Testis (tissue), 3 donors: ENCODE measurements around the gene MMP23B. TPM values are rescaled to one million over a fixed set of nuclear protein-coding genes. Genes with fewer than 3 reads are reported as not detected.

Source experiments
- DNase-seq: peaks from one replicate; pipeline ENCODE4 v3.0.0-alpha.2; 2019
- H3K27ac ChIP-seq, 2 donors: fragments of 200-600 bp; sonication (generic); one replicate each; pipeline ENCODE4 v1.5.1; 2019
- H3K27me3 ChIP-seq: fragments of 200-600 bp; sonication (generic); one replicate; pipeline ENCODE4 v1.5.1; 2019
- H3K36me3 ChIP-seq: fragments of 200-600 bp; sonication (generic); one replicate; pipeline ENCODE4 v1.5.1; 2017; ENCODE audit warnings: low read depth; ENCODE audit errors: missing control alignments
- H3K4me1 ChIP-seq: fragments of 200-600 bp; sonication (generic); one replicate; pipeline ENCODE4 v1.5.1; 2019
- H3K4me3 ChIP-seq, 2 donors: fragments of 200-600 bp; sonication (generic); one replicate each; pipeline ENCODE4 v1.5.1; 2017 to 2019
- H3K9me3 ChIP-seq: fragments of 200-600 bp; sonication (generic); one replicate; pipeline ENCODE4 v1.5.1; 2017
- CTCF ChIP-seq, 3 experiments: fragments of 450-650 bp in 2 of 3; fragments of 200-600 bp in 1 of 3; sonication (generic) in 1 of 3; IDR thresholded peaks; one replicate each; pipeline ENCODE4 v1.5.1; 2016 to 2019; ENCODE audit warnings: antibody characterized with exemption in 3 of 3, mild to moderate bottlenecking in 2 of 3, moderate library complexity in 1 of 3
- POLR2A ChIP-seq: fragments of 450-650 bp; IDR thresholded peaks from one replicate; pipeline ENCODE4 v1.6.1; 2017; ENCODE audit warnings: antibody characterized with exemption, mild to moderate bottlenecking, moderate library complexity
- WGBS, 2 donors: methylation state at CpG; one replicate each; pipeline ENCODE4 v1.1.5; 2018; 5-methylcytosine and 5-hydroxymethylcytosine counted together
- intact Hi-C: fragments of 100-400 bp; cut with DNase I; formaldehyde crosslinking; loops from one replicate; pipeline ENCODE4 v1.15.1; 2023; ENCODE audit warnings: low total_unique reads
- polyA plus RNA-seq: library from polyadenylated mRNA; stranded (reverse); fragments of 350-450 nt; fragmentation: Illumina TruSeq; extraction: RNeasy Lipid Tissue Mini Kit (QIAGEN cat#74804); gene quantifications from one replicate; pipeline ENCODE4 v1.2.3, GENCODE V29; 2014; ENCODE audit warnings: low read depth, low replicate concordance; ENCODE audit not compliant: insufficient read depth
- total RNA-seq, 2 donors: library from RNA; depleted of rRNA; stranded (reverse); fragments of >200 nt; gene quantifications; one replicate each; pipeline ENCODE4 v1.2.3, GENCODE V29; 2016

The MMP23B gene
- total and polyA plus RNA-seq, 3 donors from 2014 or later = 13.1 to 50.2 (median 49.0) TPM

GRCh38 chr1:1620433-1621139 lies 11.4 kb upstream of the MMP23B start:
- no peak overlapping the region for H3K27ac ChIP-seq
- no peak overlapping the region for H3K4me3 ChIP-seq
- H3K4me1 ChIP-seq = peaks cover 11% of the 10 kb centered on the region
- no peaks in the 10 kb centered on the region for H3K36me3 ChIP-seq
- intact Hi-C loops = no loop called here
- TF ChIP-seq CTCF (IDR thresholded peaks at IDR 0.05) = no peak
- TF ChIP-seq POLR2A = no peak
- DNase-seq = no peak
- no peaks in the 10 kb centered on the region for H3K9me3 ChIP-seq
- no peaks in the 10 kb centered on the region for H3K27me3 ChIP-seq
- WGBS, 2 donors = 90 to 95% methylated on average over 4 to 16 of the region's 16 CpGs

GRCh38 chr1:1621173-1622009 lies 10.6 kb upstream of the MMP23B start:
- intact Hi-C loops = no loop called here
- no peaks in the 10 kb centered on the region for H3K36me3 ChIP-seq
- no peak for TF ChIP-seq POLR2A

GRCh38 chr1:1622010-1622787 lies 9.8 kb upstream of the MMP23B start:
- intact Hi-C loops = no loop called here
- 88% methylated on average over 13 to 21 of the region's 21 CpGs for WGBS, 2 donors
- DNase-seq = no peak
- Histone ChIP-seq H3K27ac (no peak overlapping the region), H3K9me3 (no peaks in the 10 kb centered on the region), H3K4me3 (no peak overlapping the region), H3K4me1 (peaks cover 1% of the 10 kb centered on the region), H3K27me3 (no peaks in the 10 kb centered on the region), H3K36me3 (no peaks in the 10 kb centered on the region)
- TF ChIP-seq CTCF (IDR thresholded peaks at IDR 0.05) (no peak), POLR2A (no peak)

More at GRCh38 chr1:1621173-1622009, 10.6 kb upstream of the MMP23B start:
- H3K4me3 ChIP-seq = no peak overlapping the region
- H3K9me3 ChIP-seq = no peaks in the 10 kb centered on the region
- no peak for DNase-seq
- H3K27ac ChIP-seq = no peak overlapping the region
- H3K4me1 ChIP-seq = peaks cover 10% of the 10 kb centered on the region
- 84 to 90% methylated on average over 12 to 31 of the region's 31 CpGs for WGBS, 2 donors
- no peaks in the 10 kb centered on the region for H3K27me3 ChIP-seq

GRCh38 chr1:1622788-1623094 lies 9.2 kb upstream of the MMP23B start:
- Histone ChIP-seq H3K27me3 (no peaks in the 10 kb centered on the region), H3K9me3 (no peaks in the 10 kb centered on the region), H3K4me1 (no peaks in the 10 kb centered on the region), H3K27ac (no peak overlapping the region), H3K36me3 (no peaks in the 10 kb centered on the region), H3K4me3 (no peak overlapping the region)
- no peak for DNase-seq
- TF ChIP-seq POLR2A = no peak
- no peak for TF ChIP-seq CTCF (IDR thresholded peaks at IDR 0.05)
- intact Hi-C loops = no loop called here
- 91 to 92% methylated on average over 12 to 17 of the region's 17 CpGs for WGBS, 2 donors

GRCh38 chr1:1623181-1623630 lies 8.8 kb upstream of the MMP23B start:
- no peak for DNase-seq
- Histone ChIP-seq H3K27ac (no peak overlapping the region), H3K4me3 (no peak overlapping the region), H3K4me1 (no peaks in the 10 kb centered on the region), H3K9me3 (no peaks in the 10 kb centered on the region), H3K27me3 (no peaks in the 10 kb centered on the region), H3K36me3 (no peaks in the 10 kb centered on the region)
- WGBS, 2 donors = 96 to 97% methylated on average over 17 to 33 of the region's 33 CpGs
- intact Hi-C loops = no loop called here
- no peak for TF ChIP-seq POLR2A
- TF ChIP-seq CTCF (IDR thresholded peaks at IDR 0.05) = no peak
